ENCODE measurements around the gene STUM.

Gene STUM

GRCh38 chr1:226563666-226564065 is 15.1 kb downstream of the STUM start:
- FAIRE-seq = no peak

- FAIRE-seq = no peak
Measured at GRCh38 chr1:226565476-226565875, 16.9 kb downstream of the STUM start.

- FAIRE-seq = no peak
Measured at GRCh38 chr1:226566234-226566633, 17.7 kb downstream of the STUM start.

- no peak for FAIRE-seq
Measured at GRCh38 chr1:226566760-226567159, 18.2 kb downstream of the STUM start.

- FAIRE-seq = no peak
Measured at GRCh38 chr1:226568077-226568831, 19.7 kb downstream of the STUM start.

GRCh38 chr1:226568975-226569741 is 20.6 kb downstream of the STUM start:
- no peak for FAIRE-seq

- FAIRE-seq = no peak
Measured at GRCh38 chr1:226569879-226570547, 21.4 kb downstream of the STUM start.

GRCh38 chr1:226571893-226572292 is 23.3 kb downstream of the STUM start:
- FAIRE-seq = no peak

- no peak for FAIRE-seq
Measured at GRCh38 chr1:226572325-226572726, 23.8 kb downstream of the STUM start.

GRCh38 chr1:226574044-226574443 is 25.5 kb downstream of the STUM start:
- no peak for FAIRE-seq

- no peak for FAIRE-seq
Measured at GRCh38 chr1:226574591-226575435, 26.2 kb downstream of the STUM start.

- FAIRE-seq = no peak
Measured at GRCh38 chr1:226575436-226575720, 26.8 kb downstream of the STUM start.

GRCh38 chr1:226575739-226576378 is 27.3 kb downstream of the STUM start:
- no peak for FAIRE-seq

GRCh38 chr1:226576601-226577000 is 28.0 kb downstream of the STUM start:
- no peak for FAIRE-seq

- FAIRE-seq = no peak
Measured at GRCh38 chr1:226577401-226578180, 29.0 kb downstream of the STUM start.

- no peak for FAIRE-seq
Measured at GRCh38 chr1:226578946-226579578, 30.5 kb downstream of the STUM start.

GRCh38 chr1:226579781-226580323 is 31.3 kb downstream of the STUM start:
- FAIRE-seq = no peak

- no peak for FAIRE-seq
Measured at GRCh38 chr1:226580625-226581270, 32.2 kb downstream of the STUM start.

GRCh38 chr1:226581650-226582330 is 33.2 kb downstream of the STUM start:
- FAIRE-seq = no peak

GRCh38 chr1:226582966-226583365 is 34.4 kb downstream of the STUM start:
- FAIRE-seq = no peak

Data from A204.1 (cell line).